ENCODE data around the gene LRRC7.

- TF ChIP-seq FOSL1 (IDR thresholded peaks at IDR 0.05; ENCODE audit: insufficient read depth, low read depth, low read length) (no peak), RAD21 (IDR thresholded peaks at IDR 0.05 in 1 of 2, conservative IDR thresholded peaks at IDR 0.05 in 1 of 2; ENCODE audit: low read depth in 2 of 2, low read length in 2 of 2) (no peak)
These were observed 471.8 kb downstream of the LRRC7 start for GRCh38 chr1:70039485-70039884.
